Measurements from ENCODE around the gene DLG3. TPM values are rescaled to one million over a fixed set of nuclear protein-coding genes. Genes with fewer than 3 reads are reported as not detected.
A peak's percentile ranks its signal among the peaks of the same experiment; 100 is the strongest.
"Not testable (repeated sequence)": the region's sequence is repeated elsewhere in the genome, so short reads cannot be mapped to it uniquely, and the experiment has no call there.

Gene DLG3
- 8.1 and 11.4 TPM in 2 replicates for total RNA-seq (2014; rRNA removed; shearing (Covaris generic))

DNA sequence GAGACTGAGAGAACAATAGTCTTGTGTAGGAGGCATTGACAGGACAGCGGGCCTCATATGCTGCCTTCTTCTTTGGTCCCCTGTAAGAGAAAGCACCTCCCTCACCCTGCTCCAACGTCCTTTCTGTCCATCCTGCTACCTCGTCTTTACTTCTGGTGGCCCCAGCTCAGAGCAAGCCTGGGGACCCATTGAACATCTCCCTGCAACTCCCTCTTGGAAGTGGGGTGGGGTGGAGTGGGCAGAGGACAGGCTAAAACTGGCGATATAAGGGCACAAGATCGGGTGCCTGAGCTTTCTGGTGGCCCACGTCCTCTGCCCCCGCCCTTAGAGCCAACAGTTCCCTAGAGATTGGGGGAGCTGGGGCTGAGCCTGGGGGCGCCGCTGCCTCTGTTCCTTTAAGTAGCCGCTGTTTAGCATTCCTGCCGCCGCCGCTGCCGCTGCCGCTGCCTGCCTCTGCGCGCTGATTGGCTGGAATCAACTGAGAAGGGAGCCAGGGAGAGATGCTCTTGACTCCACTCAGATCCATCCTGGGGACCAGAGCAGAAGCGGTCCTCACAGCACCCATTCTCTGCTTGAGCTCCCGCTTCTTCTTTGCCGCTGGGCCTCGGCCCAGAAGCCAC, at the start of gene DLG3:
DLG3 (plus strand) TSS at position 510 of the 620 bp plus-strand sequence. CDS start 367 bp downstream, outside the sequence.
- DNase-seq (ENCODE audit: low read depth): peak; percentile 65

DNA sequence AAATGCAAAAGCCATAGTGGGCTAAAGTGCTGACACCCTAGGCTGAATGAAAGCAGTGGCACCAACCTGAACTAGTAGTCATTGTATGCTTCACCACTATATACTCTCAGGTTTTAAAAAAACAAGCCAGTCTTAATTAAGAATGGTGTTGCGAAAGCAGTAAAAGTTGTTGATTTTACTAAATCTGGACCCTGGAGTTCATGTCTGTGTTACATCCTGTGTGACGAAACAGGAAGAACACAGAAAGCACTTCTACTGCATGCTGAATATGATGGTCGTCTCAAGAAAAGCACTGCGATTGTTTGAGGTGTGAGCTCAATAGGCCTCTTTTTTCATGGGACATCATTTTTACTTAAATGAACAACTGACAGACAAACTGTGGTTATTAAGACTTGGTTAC, 45.7 kb upstream of the DLG3 start:
- no peak for DNase-seq (ENCODE audit: low read depth)

DNA sequence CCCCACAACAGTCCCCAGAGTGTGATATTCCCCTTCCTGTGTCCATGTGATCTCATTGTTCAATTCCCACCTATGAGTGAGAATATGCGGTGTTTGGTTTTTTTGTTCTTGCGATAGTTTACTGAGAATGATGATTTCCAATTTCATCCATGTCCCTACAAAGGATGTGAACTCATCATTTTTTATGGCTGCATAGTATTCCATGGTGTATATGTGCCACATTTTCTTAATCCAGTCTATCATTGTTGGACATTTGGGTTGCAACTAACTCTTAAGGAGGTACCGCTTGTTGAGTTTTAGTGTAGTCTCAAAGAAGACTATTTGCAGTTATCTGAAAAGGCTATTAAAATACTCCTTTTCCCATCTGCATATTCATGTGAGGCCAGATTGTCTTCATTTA, 44.5 kb upstream of the DLG3 start:
- DNase-seq (ENCODE audit: low read depth): not testable (repeated sequence)

DNA sequence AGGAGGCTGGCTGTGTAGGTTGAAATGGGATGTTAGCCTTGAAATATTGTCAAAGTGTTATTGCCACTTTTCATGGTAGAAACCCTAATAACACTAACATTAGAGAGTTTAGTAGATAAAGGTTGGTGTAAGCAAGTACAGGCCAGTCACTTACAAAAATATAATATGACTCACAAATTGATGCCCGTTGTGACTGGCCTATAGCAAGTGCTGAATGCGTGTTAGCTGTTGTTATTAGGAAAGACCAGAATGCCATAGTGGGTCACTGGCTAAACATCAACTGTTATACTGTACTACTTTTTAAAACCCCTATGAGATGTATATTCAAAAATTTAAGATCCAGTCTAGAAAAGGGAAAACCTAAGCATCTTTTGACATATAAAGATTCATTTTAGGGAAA, 41.9 kb upstream of the DLG3 start:
- DNase-seq (ENCODE audit: low read depth): no peak

DNA sequence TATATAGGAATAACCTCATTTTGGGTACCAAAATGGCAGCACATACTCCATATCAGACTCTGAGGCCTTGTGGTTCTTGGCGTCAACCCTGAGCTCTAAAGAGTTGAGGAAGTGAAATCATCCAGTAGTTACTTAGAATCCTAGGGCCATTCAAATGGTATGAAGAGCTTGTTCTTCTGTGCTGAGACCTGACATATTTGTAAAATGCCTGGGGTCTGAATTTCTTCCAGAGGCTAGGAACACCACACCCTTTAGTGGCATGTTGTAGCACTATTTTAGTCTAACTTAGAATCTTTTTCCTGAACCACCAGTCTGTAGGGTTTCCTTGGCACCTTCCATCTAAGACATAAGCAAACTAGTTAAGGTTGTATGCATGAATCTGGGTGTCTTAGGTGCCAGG, 39.6 kb upstream of the DLG3 start:
- DNase-seq (ENCODE audit: low read depth): no peak

DNA sequence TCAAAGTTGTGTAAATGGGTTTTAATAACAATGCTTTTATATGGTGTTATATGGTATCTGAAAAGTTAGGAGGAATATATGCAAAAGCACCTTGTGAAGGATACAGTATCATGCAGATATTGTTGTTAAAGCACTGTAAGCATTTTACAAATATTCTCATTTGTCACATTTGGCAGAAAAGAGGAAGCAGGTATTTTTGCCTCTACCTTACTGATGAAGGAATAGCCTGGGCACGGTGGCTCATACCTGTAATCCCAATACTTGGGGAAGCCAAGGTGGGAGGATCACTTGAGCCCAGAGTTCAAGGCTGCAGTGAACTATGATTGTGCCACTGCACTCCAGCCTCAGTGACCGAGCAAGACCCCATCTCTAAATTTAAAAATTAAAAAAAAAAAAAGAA, 33.7 kb upstream of the DLG3 start:
- DNase-seq (ENCODE audit: low read depth): no peak

DNA sequence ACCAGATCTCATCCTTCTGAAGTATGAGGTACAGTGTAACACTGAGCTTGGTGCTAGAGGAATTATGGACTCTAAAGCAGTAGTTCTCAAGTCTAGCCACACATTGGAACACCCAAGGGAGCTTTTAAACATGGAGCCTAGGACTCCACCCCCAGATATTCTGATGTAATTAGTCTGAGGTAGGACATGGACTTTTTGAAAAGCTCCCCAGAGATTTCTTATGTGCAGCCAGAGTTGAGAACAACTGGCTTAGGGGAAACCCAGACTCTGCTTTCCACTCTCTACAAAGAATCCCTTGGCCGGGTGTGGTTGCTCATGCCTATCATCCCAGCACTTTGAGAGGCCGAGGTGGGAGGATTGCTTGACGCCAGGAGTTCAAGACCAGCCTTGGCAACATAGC, 33.2 kb upstream of the DLG3 start:
- no peak for DNase-seq (ENCODE audit: low read depth)

DNA sequence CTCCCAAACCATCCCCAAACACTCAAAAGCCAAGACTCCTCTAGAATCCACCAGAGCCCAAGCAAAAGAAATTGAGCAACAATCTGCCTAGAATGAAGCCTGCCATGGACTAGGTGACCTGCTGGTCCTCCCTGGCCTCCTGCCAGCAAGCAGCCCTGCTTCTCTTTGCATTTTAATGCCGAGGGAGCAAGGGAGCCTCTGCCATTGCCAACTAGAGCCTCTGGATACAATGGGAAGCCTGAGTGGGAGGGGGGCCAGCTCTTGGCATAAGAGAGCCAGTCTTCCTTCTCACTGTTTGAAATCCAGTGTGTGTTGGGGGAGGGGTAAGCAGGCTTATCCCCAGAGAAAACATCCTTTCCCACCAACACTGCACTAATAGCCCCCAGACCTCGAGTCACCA, 23.0 kb upstream of the DLG3 start:
- no peak for DNase-seq (ENCODE audit: low read depth)

DNA sequence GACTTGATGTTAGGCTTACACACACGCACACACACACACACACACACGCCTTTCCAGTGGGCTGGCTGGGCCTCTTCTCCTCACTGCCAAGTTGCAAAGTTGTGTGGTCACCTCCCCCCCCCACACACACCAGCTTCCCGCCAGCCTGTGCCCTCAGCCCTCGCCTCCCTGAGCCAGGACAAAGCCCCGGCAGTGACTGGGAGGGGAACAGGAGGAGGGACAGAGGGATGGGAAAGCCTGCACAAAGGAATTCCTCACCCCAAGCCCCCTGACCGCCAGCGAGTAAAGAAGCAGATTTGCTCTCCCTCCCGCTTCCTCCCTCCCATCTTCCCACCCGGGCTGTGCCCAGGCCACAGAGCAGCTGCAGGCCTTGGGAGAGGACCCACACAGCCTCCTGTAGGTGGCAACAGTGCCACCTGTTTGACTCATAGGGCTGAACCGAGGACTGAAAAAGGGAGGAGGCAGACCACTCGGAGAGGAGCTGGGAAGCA, 21.7 kb upstream of the DLG3 start, which contains the start of gene GDPD2:
GDPD2 (plus strand) TSS at position 464 of the 491 bp plus-strand sequence. CDS start 1,671 bp downstream, outside the sequence.
- peak; percentile 22 for DNase-seq (ENCODE audit: low read depth)

DNA sequence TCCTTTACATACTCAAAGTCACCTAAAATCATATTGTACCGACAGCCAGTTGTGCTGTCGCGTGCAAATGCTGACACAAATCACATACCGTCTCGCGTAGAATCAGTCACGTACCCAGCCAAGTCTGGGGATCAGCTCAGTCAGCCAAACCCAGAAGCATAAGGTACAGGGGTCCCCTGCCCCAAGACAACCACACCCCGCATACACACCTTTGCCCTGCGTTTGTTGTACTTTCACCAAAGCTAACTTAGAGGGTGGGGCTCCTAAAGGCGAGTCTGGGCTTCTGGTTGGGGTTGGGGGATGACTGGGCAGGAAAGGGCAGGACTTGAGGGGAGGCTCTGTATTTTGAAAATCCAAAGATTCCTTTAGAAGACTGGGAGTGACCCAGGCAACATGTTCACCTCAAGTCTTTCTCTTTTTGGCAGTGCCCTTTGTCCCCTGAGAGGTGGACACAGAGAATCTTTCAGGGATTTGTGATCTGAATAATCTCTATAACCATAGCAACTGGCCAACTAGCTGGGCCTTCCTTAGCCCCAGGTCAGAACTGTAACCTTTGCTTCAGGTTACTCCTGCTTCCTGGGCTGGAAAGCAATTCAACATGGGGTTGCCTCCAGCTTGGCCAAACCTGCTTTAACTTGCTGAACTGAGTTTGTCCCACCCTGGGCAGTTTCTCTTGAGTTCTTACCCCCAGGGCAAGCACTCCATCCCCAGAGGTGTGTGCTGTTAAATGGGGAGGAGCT, 20.5 kb upstream of the DLG3 start:
- no peak for DNase-seq (ENCODE audit: low read depth)

DNA sequence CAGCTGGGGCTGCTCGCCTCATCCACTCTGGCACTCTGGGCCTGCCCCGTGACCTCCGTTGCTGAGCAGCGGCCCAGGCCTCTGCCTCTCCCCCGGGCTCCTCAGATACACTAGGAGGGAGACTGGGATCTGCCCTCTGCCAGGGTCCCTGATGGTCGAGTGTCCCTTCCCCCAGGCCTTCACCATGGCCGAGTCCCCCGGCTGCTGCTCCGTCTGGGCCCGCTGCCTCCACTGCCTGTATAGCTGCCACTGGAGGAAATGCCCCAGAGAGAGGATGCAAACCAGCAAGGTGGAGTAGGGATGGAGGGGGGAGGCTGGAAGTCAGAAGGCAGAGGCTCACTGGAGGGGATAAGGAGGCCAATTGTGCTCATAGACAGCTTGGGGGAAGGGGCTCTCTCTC, 19.8 kb upstream of the DLG3 start:
- no peak for DNase-seq (ENCODE audit: low read depth)

DNA sequence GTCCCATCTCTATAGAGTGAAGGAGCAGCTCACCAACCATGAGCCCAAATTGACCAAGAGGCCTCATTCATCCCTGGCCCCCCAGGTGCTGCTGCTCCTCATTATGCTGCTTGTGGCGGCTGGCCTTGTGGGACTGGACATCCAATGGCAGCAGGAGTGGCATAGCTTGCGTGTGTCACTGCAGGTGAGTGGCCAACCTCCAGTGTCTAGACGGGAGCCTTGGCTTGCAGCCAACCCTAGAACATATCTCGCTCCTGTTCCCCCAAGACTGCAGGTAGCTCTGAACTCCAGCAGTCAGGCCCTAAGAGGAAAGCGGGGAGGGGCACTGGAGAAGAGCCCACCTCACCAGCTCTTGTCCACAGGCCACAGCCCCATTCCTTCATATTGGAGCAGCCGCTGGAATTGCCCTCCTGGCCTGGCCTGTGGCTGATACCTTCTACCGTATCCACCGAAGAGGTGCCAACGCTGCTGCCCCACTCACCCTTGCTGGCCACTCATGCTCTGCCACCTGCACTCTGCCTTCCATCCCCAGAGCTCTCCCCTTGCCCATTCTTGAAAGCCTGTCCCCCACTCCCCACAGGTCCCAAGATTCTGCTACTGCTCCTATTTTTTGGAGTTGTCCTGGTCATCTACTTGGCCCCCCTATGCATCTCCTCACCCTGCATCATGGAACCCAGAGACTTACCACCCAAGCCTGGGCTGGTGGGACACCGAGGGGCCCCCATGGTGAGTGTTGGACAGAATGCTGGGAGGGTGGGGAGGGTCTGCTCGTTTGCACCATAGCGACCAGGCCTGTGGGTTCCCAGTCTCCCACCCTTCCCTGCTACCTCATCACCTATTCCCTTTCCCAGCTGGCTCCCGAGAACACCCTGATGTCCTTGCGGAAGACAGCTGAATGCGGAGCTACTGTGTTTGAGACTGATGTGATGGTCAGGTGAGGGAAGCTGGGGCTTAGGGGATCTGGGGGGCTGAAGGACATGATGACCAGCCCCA, 18.1 kb upstream of the DLG3 start:
- no peak for DNase-seq (ENCODE audit: low read depth)

DNA sequence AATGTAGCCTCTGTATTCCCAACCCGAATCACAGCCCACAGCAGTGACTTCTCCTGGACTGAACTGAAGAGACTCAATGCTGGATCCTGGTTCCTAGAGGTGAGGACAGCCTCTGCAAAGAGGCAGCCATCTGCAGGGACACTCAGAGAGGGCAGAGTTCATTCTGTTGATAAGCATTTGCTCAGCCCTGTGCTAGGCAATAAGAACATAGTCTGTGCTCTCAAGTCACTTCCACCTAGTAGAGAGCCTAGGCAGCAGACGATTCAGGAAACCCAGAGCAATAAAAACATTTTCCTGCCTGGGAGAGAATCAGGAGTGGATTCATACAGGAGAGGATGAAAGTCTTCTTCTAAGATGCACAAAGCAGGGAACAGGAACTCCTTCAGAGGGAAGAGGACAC, 17.3 kb upstream of the DLG3 start:
- DNase-seq (ENCODE audit: low read depth): no peak

DNA sequence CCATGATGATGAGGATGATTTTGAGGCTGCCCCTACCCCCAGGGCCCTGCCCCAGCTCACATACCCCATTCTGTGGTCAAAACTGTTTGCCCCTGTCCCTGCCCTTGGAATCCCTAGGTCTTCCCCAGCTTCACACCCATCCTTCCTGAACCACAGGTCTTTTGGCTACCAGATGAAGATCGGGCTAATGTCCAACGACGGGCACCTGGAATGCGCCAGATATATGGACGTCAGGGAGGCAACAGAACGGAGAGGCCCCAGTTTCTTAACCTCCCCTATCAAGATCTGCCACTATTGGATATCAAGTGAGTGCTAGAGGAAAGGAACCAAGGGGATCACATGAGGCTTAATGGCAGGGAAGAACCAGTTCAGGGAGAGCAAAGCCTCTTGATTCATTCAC, 14.9 kb upstream of the DLG3 start:
- no peak for DNase-seq (ENCODE audit: low read depth)

DNA sequence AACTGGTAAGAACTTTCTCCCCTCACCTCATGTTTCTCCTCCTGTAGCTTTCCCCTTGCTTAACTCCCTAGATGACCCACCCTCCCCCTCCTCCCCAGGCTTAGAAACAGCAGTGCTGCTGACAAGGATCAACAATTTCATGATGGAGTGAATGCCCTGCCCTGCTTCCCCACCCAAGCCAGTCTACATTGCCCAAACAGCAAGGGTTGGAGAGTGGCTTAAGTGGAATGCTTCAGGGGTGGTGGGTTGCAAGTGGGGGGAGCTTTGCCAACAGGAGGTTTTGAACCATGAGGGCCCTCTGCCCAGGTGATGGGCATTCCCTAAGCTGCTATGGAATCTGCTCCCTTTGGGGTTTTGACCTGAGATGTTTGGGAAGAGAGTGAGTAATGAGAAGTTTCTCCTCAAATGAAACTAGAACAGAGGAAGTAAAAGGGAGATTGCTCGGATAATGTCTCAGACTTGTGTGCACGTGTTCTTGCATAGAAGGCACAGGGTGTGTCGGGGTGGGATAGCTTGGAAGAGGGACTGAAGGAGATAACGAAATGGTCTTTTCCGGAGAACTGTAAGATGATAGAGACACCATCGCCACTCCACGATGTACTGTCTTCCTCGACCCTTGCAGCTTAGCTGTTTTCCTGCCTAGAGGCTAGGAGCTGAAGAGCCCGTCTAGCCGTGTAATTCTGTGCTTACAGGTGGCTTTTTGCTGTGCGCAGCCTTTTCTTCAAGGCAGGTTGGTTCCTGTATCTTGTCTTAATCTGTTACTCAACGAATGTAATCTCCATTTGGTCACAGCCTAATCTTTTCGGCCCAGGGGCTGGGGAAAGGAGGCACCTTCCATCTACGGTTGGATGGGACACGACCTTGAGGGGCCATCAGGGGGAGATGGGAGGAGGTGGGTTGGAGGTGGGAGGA, 11.4 kb upstream of the DLG3 start:
- DNase-seq (ENCODE audit: low read depth): no peak

DNA sequence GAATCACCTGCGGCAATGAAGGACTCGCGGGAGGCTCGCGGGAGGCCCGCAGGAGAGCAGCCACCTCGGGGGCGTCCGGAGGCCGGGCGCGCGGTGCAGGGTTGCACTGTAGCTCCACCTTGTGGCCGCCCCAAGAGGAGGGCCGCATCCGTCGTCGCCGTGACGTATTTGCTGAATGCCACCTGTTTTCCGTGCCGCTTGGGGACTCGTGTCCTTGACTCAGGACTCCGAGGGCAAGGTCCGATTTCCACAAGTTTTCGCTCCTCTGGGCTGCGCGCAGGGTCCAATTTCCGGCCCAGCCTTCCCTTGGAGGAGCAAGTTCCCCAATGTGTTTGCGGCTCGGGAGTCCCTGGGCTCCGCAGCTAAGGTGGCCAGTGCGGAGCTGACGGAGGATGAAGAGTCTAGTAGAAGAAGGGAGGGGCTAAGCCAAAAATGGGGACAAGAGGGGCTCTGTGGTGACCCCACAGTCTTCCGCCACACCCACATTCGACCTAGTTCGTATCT, 10.7 kb upstream of the DLG3 start:
- peak; percentile 56 for DNase-seq (ENCODE audit: low read depth)

DNA sequence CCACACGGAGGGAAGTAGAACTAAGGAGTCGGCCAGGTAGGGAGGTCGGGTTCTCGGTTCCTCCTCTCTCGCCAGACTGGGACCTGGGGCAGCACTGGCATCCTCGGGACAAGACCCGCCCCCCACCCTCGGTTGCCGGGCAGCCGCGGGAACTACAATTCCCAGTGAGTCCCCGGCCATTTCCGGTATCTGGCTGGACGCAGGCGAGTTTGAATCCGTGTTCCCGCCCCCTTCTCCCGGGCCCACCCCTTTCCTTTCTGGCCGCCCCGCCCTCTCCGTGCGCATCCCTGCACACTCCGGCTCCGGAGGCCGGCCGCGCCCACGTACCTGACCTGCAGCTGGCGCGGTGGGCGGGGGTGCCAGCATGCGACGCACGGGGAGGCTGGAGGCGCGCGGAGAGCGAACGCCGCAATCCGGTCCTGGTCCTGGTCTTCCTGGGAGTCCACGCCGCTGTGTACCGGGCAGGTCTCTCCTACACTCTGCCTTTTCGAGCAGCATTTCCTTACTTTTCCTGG, 10.2 kb upstream of the DLG3 start:
- DNase-seq (ENCODE audit: low read depth): peak; percentile 87

DNA sequence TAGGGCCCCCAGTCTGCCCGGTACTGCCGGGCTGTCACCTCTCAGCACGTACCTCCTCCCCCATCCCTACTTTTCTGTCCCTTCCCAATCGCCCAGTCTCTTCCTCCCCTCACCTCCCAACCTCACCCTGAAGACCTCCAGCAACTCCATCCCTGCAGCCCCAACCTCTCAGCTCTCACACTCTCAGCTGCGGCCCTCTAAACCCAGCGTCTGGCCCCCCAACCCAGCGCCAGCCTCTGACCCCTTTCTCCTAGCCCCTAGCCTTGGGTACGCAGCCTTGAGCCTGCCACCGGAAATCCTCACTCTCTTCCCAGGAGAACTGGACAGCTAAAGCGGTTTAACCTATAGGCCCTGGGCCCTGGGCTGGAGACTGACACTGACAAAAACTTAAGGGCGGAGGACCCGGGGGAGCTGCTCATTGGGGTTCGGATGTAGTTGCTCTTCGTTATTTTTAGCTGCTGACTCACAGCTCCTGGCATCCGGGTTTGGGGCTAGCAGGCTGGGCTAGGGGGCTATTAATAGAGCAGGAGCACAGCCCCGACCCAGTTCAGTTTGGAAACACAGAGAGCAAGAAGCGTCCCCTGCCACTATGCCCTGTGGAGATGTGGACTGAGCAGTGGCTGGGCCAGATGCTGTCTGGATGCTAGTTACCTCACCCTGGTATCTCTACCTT, 9.6 kb upstream of the DLG3 start:
- DNase-seq (ENCODE audit: low read depth): peak; percentile 82

DNA sequence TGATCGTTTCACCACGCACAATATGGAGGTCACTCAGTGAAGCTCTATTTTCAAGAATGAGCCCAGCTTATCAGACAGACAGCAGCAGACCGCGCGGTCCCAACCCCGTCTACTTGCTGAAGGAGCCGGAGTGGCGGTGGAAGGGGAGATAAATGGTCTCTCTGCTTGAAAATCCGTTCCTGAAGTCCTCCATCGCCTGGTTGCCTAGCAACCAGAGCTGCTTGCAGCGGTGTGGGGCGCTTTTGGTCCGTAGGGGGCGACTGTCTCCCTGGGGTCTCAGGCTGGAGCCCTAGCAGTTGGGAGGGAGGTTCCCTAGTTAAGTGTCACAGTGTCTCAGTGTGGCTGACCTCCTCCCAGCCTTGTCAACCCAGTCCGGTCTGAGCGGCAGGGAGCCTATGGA, 8.3 kb upstream of the DLG3 start:
- DNase-seq (ENCODE audit: low read depth): peak; percentile 29

DNA sequence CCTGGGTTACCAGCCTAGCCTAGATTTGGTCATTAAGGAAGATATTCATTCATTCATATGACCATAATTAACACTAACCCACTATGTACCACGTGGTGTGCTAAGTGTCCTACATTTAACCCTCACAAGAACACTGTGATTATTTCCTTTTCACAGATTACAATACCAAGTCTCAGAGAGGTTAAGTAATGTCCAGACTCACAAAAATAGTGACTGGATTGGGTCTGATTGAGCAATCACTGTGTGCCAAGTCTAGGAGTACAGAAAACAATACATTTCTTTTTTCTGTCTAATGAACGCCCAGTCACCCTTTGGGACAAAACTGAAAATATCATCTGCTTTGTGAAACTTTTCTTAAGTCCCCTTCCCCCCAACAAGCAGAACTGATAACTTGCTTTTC, 7.6 kb upstream of the DLG3 start:
- no peak for DNase-seq (ENCODE audit: low read depth)

Measured in RPMI7951 (cell line).